Measurements from ENCODE around the gene ACKR3.

ACKR3 gene

DNA sequence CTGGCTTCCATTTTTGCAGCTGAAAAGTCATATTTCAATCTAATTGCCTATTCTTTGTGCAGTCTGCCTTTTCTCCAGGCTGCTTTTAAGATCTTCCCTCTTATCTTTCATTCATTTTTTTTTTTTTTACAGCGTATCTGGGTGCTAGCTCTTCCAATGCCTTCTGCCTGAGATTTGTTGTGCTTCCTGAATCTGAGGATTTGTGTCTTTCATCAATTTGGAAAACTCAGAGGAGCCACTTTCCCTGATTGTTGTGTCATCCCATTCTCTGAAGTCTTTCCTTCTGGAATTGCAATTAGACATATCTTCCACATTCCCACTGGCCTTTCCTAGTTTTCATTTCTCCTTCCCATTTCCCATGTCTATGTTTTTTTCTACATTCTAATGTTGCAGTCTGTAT is 21.9 kb upstream of the ACKR3 start:
- Histone ChIP-seq H3K9me3 (ENCODE audit: control extremely low read depth in 1 of 5, control insufficient read depth in 4 of 5, insufficient read depth in 2 of 5, low read depth in 1 of 5, low read length in 4 of 5) (no peaks in the 10 kb centered on the region), H3K36me3 (ENCODE audit: control insufficient read depth in 4 of 4, insufficient read depth in 4 of 4, low read length in 3 of 4) (peaks cover 0 to 3% (median 0%) of the 10 kb centered on the region in 4 experiments), H3K4me1 (ENCODE audit: control extremely low read depth in 1 of 4, control insufficient read depth in 4 of 4, insufficient read depth in 4 of 4, low read length in 3 of 4) (peaks cover 30 to 88% (median 79%) of the 10 kb centered on the region in 4 experiments), H3K4me3 (ENCODE audit: control insufficient read depth in 1 of 7, extremely low read depth in 1 of 7, insufficient read depth in 4 of 7, low read depth in 2 of 7, low read length in 6 of 7) (no peak overlapping the region), H3K27me3 (replicated peaks in 2 of 5; ENCODE audit: control insufficient read depth in 4 of 5, insufficient read depth in 5 of 5, low read length in 4 of 5) (no peaks in the 10 kb centered on the region), H3K27ac (ENCODE audit: insufficient read depth in 1 of 2, low read depth in 1 of 2, low read length in 2 of 2, poor library complexity in 1 of 2, severe bottlenecking in 2 of 2) (peak overlapping the region; percentile 44 to 76)
- DNase-seq, result no peak
- POLR2A ChIA-PET, result interaction anchor here (1.6 kb wide), 1 partner anchor 11 kb away, joined by 9 read pairs; no protein-coding TSS in a partner anchor
- CTCF ChIA-PET, result interaction anchor here (1.0 to 4.1 kb wide), 5 partner anchors 7 to 35 kb away, joined by 4 to 21 read pairs (median 16); partner anchors contain the start of gene ACKR3
- no CpG with 5 or more reads among the region's 1 CpG for whole genome bisulfite sequencing (ENCODE audit: insufficient coverage)

DNA sequence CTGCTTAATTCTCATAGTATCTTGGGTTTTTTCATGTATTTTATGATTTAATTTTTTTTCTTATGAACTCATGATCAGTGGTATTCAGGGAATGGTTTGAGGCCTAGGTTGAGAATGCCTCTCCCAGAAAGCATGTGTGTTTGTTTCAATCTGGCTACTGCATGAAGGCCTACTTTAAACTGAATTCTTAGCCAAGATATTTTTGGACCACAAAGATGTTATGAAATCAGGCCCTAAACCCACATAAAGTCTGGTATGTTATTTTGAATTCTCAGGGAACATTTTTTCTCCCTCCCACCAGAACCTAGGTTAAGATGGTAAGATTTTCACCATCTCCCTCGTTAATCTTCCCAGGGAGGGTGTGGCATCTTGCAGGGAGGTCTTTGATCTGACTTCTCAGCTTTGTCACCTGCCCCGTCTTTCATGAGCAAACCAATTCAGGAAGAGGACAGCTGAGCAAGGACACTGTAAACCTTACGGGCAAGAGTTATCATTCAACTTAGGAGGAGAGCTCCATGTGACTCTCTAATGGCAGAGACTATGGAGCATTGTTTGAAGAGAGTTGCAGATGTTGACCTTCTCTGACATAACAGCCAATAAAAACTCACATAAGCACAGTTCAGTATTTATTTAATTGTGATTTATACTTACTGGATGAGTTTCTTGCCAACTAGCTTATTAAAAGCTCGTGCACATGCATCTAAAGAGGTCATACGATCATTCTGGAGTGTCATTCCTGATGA is 21.3 kb upstream of the ACKR3 start:
- ChIA-PET POLR2A (no interaction called here), CTCF (interaction anchor here (0.6 to 2.4 kb wide), 6 partner anchors 10 to 36 kb away, joined by 3 to 10 read pairs (median 4); no protein-coding TSS in a partner anchor)
- H3K4me1 ChIP-seq (ENCODE audit: control extremely low read depth in 1 of 4, control insufficient read depth in 4 of 4, insufficient read depth in 4 of 4, low read length in 3 of 4), result peaks cover 33 to 93% (median 86%) of the 10 kb centered on the region in 4 experiments

DNA sequence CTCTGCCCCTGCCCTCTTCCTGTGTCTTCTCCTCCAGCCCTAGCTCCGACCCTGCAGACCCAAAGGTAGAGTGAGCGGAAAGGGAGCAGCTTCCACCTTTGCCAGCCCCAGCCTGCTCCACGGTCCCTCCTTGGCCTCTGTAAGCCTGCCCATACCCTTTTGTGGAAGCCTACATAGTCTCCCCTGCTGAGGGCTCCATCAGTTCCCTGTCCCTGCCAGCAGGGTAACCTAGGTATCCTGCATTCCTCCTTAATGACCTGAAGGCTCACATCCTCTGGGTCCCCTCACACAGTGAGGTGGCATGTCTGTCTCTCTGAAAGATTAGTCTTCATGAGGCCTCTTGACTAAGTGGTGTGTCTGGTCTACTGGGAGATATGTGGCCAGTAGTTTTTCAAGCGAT is 20.5 kb upstream of the ACKR3 start:
- Histone ChIP-seq H3K27ac (ENCODE audit: insufficient read depth in 1 of 2, low read depth in 1 of 2, low read length in 2 of 2, poor library complexity in 1 of 2, severe bottlenecking in 2 of 2) (peak overlapping the region in 1 of 2 experiments; percentile 52), H3K4me3 (ENCODE audit: control insufficient read depth in 1 of 7, extremely low read depth in 1 of 7, insufficient read depth in 4 of 7, low read depth in 2 of 7, low read length in 6 of 7) (no peak overlapping the region), H3K9me3 (ENCODE audit: control extremely low read depth in 1 of 5, control insufficient read depth in 4 of 5, insufficient read depth in 2 of 5, low read depth in 1 of 5, low read length in 4 of 5) (no peaks in the 10 kb centered on the region), H3K27me3 (replicated peaks in 2 of 5; ENCODE audit: control insufficient read depth in 4 of 5, insufficient read depth in 5 of 5, low read length in 4 of 5) (no peaks in the 10 kb centered on the region), H3K4me1 (ENCODE audit: control extremely low read depth in 1 of 4, control insufficient read depth in 4 of 4, insufficient read depth in 4 of 4, low read length in 3 of 4) (peaks cover 35 to 98% (median 90%) of the 10 kb centered on the region in 4 experiments), H3K36me3 (ENCODE audit: control insufficient read depth in 4 of 4, insufficient read depth in 4 of 4, low read length in 3 of 4) (peaks cover 0 to 3% (median 0%) of the 10 kb centered on the region in 4 experiments)
- WGBS (ENCODE audit: insufficient coverage), result 94% methylated on average over 3 of the region's 4 CpGs
- no peak for DNase-seq
- CTCF ChIA-PET, result interaction anchor here (0.6 to 2.4 kb wide), 7 partner anchors 10 to 37 kb away, joined by 3 to 10 read pairs (median 4); partner anchors contain the start of gene ACKR3
- POLR2A ChIA-PET, result no interaction called here

More for the DNA sequence above, 21.3 kb upstream of the ACKR3 start:
- H3K4me3 ChIP-seq (ENCODE audit: control insufficient read depth in 1 of 7, extremely low read depth in 1 of 7, insufficient read depth in 4 of 7, low read depth in 2 of 7, low read length in 6 of 7), result no peak overlapping the region
- H3K27ac ChIP-seq (ENCODE audit: insufficient read depth in 1 of 2, low read depth in 1 of 2, low read length in 2 of 2, poor library complexity in 1 of 2, severe bottlenecking in 2 of 2), result peak overlapping the region in 1 of 2 experiments; percentile 43
- H3K36me3 ChIP-seq (ENCODE audit: control insufficient read depth in 4 of 4, insufficient read depth in 4 of 4, low read length in 3 of 4), result peaks cover 0 to 3% (median 0%) of the 10 kb centered on the region in 4 experiments
- DNase-seq, result no peak
- H3K27me3 ChIP-seq (replicated peaks in 2 of 5; ENCODE audit: control insufficient read depth in 4 of 5, insufficient read depth in 5 of 5, low read length in 4 of 5), result no peaks in the 10 kb centered on the region
- WGBS (ENCODE audit: insufficient coverage), result 88% methylated on average over 4 of the region's 5 CpGs
- no peaks in the 10 kb centered on the region for H3K9me3 ChIP-seq (ENCODE audit: control extremely low read depth in 1 of 5, control insufficient read depth in 4 of 5, insufficient read depth in 2 of 5, low read depth in 1 of 5, low read length in 4 of 5)

DNA sequence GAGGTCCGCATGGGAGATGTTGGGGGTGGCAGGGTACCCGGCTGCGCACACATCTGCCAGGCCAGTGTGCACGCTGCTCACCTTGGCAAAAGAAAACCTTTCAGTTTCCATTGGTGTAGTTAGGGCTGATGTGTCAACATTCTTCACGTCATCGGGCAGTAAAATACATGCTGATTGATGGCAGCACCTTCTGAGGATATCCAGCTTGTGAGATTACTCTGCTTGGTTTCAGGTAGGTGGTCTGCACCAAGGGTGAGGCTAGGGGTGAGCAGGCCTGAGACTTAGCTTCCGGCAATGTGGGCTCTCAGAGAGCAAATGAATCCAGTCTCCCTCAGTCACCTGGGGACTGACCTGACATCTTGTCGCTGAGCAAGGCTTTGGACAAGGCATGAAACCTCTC is 19.3 kb upstream of the ACKR3 start:
- POLR2A ChIA-PET, result no interaction called here
- CTCF ChIA-PET, result interaction anchor here (1.2 to 2.4 kb wide), 2 partner anchors 19 to 38 kb away, joined by 8 to 10 read pairs; partner anchors contain the start of gene ACKR3
- no peak for DNase-seq
- 96% methylated on average over 8 of the region's 8 CpGs for WGBS (ENCODE audit: insufficient coverage)
- Histone ChIP-seq H3K27ac (ENCODE audit: insufficient read depth in 1 of 2, low read depth in 1 of 2, low read length in 2 of 2, poor library complexity in 1 of 2, severe bottlenecking in 2 of 2) (no peak overlapping the region), H3K36me3 (ENCODE audit: control insufficient read depth in 4 of 4, insufficient read depth in 4 of 4, low read length in 3 of 4) (peaks cover 0 to 6% (median 0%) of the 10 kb centered on the region in 4 experiments), H3K9me3 (ENCODE audit: control extremely low read depth in 1 of 5, control insufficient read depth in 4 of 5, insufficient read depth in 2 of 5, low read depth in 1 of 5, low read length in 4 of 5) (peaks cover 0 to 6% (median 0%) of the 10 kb centered on the region in 5 experiments), H3K4me3 (ENCODE audit: control insufficient read depth in 1 of 7, extremely low read depth in 1 of 7, insufficient read depth in 4 of 7, low read depth in 2 of 7, low read length in 6 of 7) (peak overlapping the region in 1 of 7 experiments; percentile 25), H3K27me3 (replicated peaks in 2 of 5; ENCODE audit: control insufficient read depth in 4 of 5, insufficient read depth in 5 of 5, low read length in 4 of 5) (no peaks in the 10 kb centered on the region), H3K4me1 (ENCODE audit: control extremely low read depth in 1 of 4, control insufficient read depth in 4 of 4, insufficient read depth in 4 of 4, low read length in 3 of 4) (peaks cover 32 to 91% (median 82%) of the 10 kb centered on the region in 4 experiments)

DNA sequence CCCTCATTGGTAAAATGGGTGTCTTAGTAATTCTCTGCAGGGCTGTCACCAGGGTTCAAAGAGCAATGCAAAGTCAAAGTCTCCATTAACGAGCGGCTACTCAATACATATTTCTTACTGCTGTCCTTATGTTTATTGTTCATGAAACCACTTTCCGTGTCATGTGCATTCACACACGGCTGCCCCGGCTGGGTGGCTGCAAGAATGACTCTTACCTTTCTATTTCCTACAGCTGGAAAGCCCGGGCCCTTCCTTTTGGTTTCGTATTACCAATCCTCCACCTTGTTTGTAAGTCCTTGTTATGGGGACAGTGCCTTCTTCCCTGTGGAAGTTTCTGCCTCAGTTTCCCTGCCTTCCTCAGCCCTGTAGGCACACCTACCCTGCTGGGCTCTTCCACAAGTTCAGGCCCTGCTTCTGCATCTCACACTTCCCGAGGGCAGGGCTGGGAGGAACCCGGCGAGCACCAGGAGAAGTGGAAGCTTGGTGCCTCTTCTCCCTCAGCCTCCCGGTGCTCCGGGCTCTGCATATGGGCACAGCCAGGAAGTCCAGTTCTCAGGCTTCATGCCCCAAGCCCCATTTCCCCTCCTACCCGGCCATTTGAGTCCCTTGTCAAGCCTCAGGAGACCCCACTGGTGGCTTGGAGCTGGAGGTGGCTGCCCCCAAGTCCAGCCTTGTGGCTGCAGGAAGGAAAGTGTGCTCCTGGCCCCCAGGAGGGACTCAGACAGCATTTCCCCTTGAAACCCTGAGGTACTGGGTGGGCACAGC is 18.7 kb upstream of the ACKR3 start:
- peak in 2 of 3 donors; percentile 69 to 77 for DNase-seq
- no peak overlapping the region for H3K27ac ChIP-seq (ENCODE audit: insufficient read depth in 1 of 2, low read depth in 1 of 2, low read length in 2 of 2, poor library complexity in 1 of 2, severe bottlenecking in 2 of 2)
- peaks cover 0 to 6% (median 0%) of the 10 kb centered on the region in 5 experiments for H3K9me3 ChIP-seq (ENCODE audit: control extremely low read depth in 1 of 5, control insufficient read depth in 4 of 5, insufficient read depth in 2 of 5, low read depth in 1 of 5, low read length in 4 of 5)
- CTCF ChIA-PET, result interaction anchor here (1.3 kb wide), 1 partner anchor 18 kb away, joined by 7 read pairs; the partner anchor contains the start of gene ACKR3
- peaks cover 32 to 91% (median 79%) of the 10 kb centered on the region in 4 experiments for H3K4me1 ChIP-seq (ENCODE audit: control extremely low read depth in 1 of 4, control insufficient read depth in 4 of 4, insufficient read depth in 4 of 4, low read length in 3 of 4)
- POLR2A ChIA-PET, result no interaction called here
- 64% methylated on average over 13 of the region's 13 CpGs for WGBS (ENCODE audit: insufficient coverage)
- peak overlapping the region in 2 of 7 experiments; percentile 7 to 45 for H3K4me3 ChIP-seq (ENCODE audit: control insufficient read depth in 1 of 7, extremely low read depth in 1 of 7, insufficient read depth in 4 of 7, low read depth in 2 of 7, low read length in 6 of 7)
- H3K36me3 ChIP-seq (ENCODE audit: control insufficient read depth in 4 of 4, insufficient read depth in 4 of 4, low read length in 3 of 4), result peaks cover 0 to 6% (median 0%) of the 10 kb centered on the region in 4 experiments
- no peaks in the 10 kb centered on the region for H3K27me3 ChIP-seq (replicated peaks in 2 of 5; ENCODE audit: control insufficient read depth in 4 of 5, insufficient read depth in 5 of 5, low read length in 4 of 5)

DNA sequence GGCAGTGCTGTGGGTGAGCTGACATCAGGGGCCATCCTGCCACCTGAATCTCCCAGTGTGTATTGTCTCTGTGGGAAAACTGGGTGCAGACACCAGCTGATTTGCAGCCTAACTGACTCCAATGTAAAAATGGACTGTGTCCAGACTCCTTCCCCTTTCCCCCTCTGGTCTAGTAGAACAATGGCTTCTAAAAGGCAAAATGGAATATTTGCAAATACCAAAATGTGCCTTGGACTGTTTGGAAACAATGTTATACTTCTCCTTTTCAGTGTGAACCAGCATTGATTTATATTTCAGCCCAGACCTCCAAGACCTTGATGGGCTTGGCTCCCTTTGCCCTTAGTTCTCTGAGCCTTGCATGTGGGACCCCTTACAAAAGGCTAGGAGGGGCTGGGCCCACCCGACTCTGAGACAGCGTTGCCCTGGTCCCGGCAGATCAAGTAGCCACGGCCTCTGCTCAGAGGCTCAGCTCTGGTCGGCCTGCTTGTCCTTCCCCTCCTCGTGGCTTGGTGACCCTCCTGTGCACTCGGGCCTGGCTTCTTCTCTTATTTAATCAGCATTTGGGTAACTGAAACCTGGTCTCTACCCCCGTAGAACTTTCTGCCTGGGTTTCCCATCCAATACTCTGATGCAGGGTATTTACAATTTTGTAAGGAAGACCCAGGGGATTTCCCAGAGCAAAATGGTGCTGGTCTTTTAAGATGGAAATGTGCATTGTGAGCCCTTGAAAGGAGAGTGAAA is 18.0 kb upstream of the ACKR3 start:
- Histone ChIP-seq H3K27me3 (replicated peaks in 2 of 5; ENCODE audit: control insufficient read depth in 4 of 5, insufficient read depth in 5 of 5, low read length in 4 of 5) (no peaks in the 10 kb centered on the region), H3K36me3 (ENCODE audit: control insufficient read depth in 4 of 4, insufficient read depth in 4 of 4, low read length in 3 of 4) (peaks cover 0 to 6% (median 0%) of the 10 kb centered on the region in 4 experiments), H3K9me3 (ENCODE audit: control extremely low read depth in 1 of 5, control insufficient read depth in 4 of 5, insufficient read depth in 2 of 5, low read depth in 1 of 5, low read length in 4 of 5) (peaks cover 0 to 6% (median 0%) of the 10 kb centered on the region in 5 experiments), H3K4me1 (ENCODE audit: control extremely low read depth in 1 of 4, control insufficient read depth in 4 of 4, insufficient read depth in 4 of 4, low read length in 3 of 4) (peaks cover 26 to 89% (median 72%) of the 10 kb centered on the region in 4 experiments), H3K4me3 (ENCODE audit: control insufficient read depth in 1 of 7, extremely low read depth in 1 of 7, insufficient read depth in 4 of 7, low read depth in 2 of 7, low read length in 6 of 7) (no peak overlapping the region), H3K27ac (ENCODE audit: insufficient read depth in 1 of 2, low read depth in 1 of 2, low read length in 2 of 2, poor library complexity in 1 of 2, severe bottlenecking in 2 of 2) (no peak overlapping the region)
- ChIA-PET POLR2A (no interaction called here), CTCF (interaction anchor here (1.3 kb wide), 1 partner anchor 17 kb away, joined by 7 read pairs; the partner anchor contains the start of gene ACKR3)
- DNase-seq, result peak in 1 of 3 donors; percentile 34
- WGBS (ENCODE audit: insufficient coverage), result 71% methylated on average over 6 of the region's 8 CpGs

Data from common myeloid progenitor, CD34-positive (primary cell).